HG02943 (cell line): ENCODE measurements around the gene PITX3.

Source experiments
- ATAC-seq: cut with Tn5 transposase; IDR thresholded peaks from one replicate; pipeline ENCODE4 v1.9.1; 2021; ENCODE audit warnings: mild to moderate bottlenecking, low read depth, moderate library complexity; ENCODE audit not compliant: unreplicated experiment

Gene PITX3

GRCh38 chr10:102241444-102242117 lies at the start of gene PITX3:
PITX3 (minus strand) TSS chr10:102241512; CDS start chr10:102232080, 9,432 bp downstream.
- peak; percentile 38 for ATAC-seq

DNA sequence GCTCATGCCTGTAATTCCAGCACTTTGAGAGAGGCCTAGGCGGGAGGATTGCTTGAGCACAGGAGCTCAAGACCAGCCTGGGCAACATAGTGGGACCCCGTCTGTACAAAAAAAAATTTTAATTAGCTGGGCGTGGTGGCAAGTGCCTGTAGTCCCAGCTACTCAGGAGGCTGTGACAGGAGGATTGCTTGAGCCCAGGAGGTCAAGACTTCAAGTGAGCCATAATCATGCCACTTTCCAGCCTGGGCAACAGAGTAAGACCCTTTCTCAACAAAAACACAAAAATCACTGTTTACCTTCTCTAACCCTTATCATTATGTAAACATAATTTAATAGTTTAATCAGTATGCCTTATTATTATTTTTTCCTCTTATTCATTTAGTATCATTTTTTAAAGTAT lies 48.5 kb upstream of the PITX3 start:
- no peak for ATAC-seq

- no peak for ATAC-seq
These were observed 48.0 kb upstream of the PITX3 start for GRCh38 chr10:102289356-102289755.

- no peak for ATAC-seq
These were observed 46.7 kb upstream of the PITX3 start for GRCh38 chr10:102287991-102288390.

- ATAC-seq, result no peak
These were observed 46.2 kb upstream of the PITX3 start for GRCh38 chr10:102287538-102287937.

DNA sequence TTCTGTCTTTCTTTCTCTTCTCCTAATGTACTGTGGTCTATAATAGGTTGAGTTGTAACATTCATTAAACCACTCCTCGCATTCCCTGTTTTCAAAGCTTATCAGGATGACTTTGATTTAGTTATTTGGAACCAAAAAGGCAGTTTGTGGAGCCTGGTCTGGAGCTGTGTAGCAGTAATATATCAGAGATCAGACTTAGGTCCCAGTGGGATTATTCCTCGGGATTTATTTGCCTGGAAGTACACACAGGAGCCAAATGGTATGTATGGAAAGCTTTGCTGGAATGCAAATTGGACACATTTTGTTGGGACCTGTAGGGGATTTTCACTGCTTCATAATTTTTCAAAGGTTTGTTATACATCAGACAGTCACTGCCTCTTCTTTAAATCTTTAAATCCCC lies 44.9 kb upstream of the PITX3 start:
- no peak for ATAC-seq

GRCh38 chr10:102285133-102285532 lies 43.8 kb upstream of the PITX3 start:
- ATAC-seq, result no peak

DNA sequence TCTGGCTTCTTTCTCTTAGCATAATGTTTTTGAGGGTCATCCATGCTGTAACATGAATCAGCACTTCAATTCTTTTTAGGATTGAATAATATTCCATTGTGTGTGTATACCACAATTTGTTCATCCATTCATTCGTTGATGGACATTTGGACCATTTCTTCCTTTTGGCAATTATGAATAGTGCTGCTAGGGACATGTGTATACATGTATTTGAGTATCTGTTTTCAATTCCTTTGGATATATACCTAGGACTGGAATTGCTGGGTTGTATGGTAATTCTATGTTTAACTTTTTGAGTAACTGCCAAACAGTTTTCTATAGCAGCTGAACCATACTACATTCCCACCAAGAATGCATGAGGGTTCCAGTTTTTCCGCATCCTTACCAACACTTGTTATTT lies 43.2 kb upstream of the PITX3 start:
- no peak for ATAC-seq

- no peak for ATAC-seq
These were observed 42.6 kb upstream of the PITX3 start for GRCh38 chr10:102283890-102284289.

DNA sequence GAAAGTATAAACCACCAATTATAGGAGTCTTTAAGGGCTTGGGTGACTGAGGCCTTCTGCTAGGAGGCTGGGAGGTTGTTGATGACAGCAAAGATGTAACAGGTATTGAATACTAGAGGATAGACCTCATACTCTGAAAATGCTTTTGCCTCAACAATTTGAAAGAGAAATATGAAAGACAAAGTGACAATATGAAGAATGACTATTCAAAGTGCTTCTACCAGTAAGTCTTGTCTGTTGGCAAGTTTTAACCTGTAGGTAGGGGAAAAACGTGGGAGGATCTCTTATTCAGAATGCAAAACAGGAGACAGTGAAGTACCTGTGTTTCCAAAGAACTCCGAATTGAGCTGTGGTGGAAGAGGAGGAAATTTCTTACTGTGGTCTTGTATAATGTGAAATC lies 42.2 kb upstream of the PITX3 start:
- no peak for ATAC-seq

DNA sequence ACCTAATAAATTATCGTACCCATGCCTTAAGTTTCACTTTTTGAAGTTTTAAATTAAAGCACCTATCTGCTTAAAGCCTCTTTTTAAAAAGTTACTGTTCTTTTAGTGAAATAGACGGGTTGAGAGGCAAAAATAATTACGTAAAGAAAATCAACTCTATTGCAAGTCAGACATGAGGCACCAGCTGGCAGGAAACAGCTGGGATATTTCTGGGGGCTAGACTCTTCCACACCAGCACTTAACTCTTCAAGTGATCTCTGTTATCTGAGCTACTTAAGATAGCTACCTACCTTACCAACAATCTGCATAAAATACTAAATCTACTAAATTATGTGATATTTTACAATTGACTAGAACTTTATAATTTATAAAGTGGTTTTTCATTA lies 39.8 kb upstream of the PITX3 start:
- no peak for ATAC-seq

DNA sequence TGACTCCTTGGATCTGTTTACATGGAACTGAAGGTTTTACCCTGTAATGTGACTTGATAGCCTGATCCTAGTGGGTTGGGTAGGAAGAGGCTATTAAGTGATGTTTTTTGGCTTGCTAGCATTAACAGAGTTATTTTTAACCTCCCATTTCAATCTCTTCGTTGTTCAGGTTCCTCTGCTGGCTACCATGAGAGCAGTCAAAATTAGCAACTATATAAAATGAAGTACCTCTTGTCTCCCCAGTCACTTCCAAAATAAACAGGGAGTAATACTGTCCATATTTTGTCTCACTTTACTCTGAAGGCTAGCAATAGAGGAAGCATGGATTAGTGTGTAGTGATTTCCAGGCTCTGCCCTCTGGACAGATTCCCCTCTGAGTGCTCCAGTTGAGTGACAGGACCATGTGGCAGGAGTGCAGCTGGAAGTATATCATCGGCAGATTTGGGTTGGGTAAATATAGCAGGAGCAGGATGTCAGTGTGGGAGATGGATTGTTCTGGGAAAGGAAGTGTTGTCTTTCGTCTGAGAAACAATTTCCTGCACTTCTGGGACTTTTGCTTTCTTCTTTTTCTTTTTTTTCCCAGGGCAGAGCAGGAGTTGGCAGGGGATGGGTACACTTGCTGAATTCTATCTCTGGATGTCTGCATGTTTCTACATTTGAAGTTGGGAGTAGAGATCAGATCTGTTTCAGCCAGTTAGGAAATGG lies 39.2 kb upstream of the PITX3 start:
- no peak for ATAC-seq

- no peak for ATAC-seq
These were observed 37.8 kb upstream of the PITX3 start for GRCh38 chr10:102279104-102279503.

- no peak for ATAC-seq
These were observed 34.0 kb upstream of the PITX3 start for GRCh38 chr10:102275343-102275742.

- no peak for ATAC-seq
These were observed 32.8 kb upstream of the PITX3 start for GRCh38 chr10:102274062-102274461.

DNA sequence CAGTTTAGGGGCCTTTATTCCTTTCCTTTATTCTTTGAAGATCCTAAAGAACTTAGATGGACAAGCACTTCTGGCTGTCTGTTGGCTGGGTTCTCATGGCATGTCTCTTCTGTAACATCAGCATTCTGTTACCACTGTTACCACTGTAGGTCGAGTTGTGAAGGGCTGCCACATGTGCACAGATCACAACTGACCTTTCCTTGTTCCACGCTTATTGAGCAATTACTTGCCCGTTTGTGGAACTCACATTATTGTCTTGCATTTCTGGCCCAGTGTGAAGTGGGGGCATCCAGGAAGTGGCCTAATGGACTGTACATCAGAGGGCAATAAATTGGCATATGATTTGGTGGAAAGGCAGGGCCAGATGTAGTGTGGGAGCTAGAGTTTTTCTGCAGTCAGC lies 27.7 kb upstream of the PITX3 start:
- ATAC-seq, result no peak

DNA sequence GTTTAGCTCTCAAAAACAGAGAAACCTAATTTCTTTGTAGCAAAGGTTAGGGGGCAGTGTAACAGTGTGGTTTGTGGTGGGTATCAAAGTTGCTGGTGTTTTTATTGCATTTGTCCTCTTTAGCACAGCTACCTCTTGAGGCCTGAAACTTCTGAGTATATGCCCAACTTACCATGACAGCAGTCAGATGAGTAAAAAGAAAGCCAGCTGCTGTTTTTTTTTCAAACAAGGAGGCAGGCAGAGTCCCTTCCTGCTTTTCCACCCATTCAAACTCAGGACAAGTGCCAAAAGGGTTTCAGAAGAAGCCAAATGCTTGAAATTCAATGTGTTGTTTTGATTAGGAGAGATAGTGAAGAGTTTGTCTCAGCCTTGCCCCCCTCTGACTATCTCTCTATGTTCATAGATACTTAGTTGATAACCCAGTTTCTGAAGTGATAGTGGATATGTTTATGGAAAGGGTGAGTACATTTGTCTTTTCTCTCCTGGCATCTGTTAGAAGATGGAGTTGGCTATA lies 27.1 kb upstream of the PITX3 start:
- no peak for ATAC-seq

- no peak for ATAC-seq
These were observed 26.4 kb upstream of the PITX3 start for GRCh38 chr10:102267748-102268147.

- no peak for ATAC-seq
These were observed 25.4 kb upstream of the PITX3 start for GRCh38 chr10:102266670-102267069.

DNA sequence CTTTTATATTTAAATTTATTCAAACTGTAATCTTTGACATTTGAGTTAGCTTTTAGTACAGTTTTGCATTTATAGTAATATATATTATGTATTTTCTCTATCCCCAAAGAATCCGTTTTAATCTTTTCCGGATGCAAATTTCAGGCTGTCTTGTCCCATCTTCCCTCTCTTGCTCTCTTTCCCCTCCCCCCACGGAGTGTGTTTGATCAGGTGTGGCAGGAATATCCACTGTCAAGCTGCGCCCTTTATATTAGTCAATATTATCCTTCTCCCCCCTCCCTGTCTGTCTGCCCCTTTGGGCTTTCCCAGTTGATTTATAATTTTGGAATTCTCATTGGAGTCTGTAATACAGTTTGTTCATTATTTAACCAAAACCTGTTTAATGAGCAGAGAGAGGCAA lies 23.1 kb upstream of the PITX3 start:
- no peak for ATAC-seq

GRCh38 chr10:102262744-102263370 lies 21.5 kb upstream of the PITX3 start:
- ATAC-seq, result no peak

DNA sequence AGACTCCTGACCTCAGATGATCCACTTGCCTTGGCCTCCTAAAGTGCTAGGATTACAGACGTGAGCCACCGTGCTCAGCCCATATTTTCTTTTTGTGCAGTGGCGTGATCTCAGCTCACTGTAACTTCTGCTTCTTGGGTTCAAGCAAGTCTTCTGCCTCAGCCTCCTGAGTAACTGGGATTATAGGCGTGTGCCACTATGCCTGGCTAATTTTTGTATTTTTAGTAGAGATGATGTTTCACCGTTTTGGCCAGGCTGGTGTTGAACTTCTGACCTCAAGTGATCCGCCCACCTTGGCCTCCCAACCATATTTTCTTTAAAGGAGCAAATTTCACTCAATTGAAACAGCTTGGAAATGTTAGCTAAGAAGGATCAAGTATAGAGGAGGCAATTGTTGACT lies 20.5 kb upstream of the PITX3 start:
- no peak for ATAC-seq
